Activated CD4-positive, alpha-beta T cell treated with anti-CD3 and anti-CD28 coated beads for 24 hours (primary cell): ENCODE results near the gene LPXN.
"Not testable (repeated sequence)": the region's sequence is repeated elsewhere in the genome, so short reads cannot be mapped to it uniquely, and the experiment has no call there.

Experiments used
- DNase-seq, 2 donors: peaks; one replicate each; pipeline ENCODE4 v3.0.0-alpha.2; 2020; ENCODE audit warnings: low read depth in 2 of 2

The LPXN gene

DNA sequence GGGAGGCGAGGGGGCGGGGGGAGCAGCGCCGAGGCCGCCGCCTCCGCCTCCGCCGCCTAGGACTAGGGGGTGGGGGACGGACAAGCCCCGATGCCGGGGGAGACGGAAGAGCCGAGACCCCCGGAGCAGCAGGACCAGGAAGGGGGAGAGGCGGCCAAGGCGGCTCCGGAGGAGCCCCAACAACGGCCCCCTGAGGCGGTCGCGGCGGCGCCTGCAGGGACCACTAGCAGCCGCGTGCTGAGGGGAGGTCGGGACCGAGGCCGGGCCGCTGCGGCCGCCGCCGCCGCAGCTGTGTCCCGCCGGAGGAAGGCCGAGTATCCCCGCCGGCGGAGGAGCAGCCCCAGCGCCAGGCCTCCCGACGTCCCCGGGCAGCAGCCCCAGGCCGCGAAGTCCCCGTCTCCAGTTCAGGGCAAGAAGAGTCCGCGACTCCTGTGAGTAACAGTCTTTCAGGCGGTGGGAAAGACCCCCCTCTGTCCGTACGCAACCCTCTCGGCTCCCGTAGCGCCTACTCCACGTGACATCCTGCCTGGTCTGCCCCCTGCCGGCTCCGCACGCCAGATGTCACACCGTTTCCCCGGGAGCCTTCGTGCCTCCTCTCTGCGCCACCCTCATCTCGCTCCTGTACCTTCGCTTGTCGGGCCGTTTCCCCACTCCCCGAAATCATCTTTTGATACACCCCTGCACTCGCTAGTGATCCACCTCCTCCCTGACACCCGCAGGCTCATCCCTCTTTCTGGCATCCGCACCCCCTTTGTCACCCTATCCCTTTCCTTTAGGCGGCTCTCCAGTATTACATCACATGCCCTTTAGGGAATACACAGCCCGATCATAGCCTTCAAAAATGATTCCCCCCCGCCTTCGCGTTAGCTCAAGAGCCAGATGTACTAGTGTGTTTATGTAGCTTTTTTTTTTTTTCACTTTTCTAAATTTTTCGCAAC is 3.8 kb upstream of the LPXN start:
- DNase-seq: peak; percentile 77 to 87

DNA sequence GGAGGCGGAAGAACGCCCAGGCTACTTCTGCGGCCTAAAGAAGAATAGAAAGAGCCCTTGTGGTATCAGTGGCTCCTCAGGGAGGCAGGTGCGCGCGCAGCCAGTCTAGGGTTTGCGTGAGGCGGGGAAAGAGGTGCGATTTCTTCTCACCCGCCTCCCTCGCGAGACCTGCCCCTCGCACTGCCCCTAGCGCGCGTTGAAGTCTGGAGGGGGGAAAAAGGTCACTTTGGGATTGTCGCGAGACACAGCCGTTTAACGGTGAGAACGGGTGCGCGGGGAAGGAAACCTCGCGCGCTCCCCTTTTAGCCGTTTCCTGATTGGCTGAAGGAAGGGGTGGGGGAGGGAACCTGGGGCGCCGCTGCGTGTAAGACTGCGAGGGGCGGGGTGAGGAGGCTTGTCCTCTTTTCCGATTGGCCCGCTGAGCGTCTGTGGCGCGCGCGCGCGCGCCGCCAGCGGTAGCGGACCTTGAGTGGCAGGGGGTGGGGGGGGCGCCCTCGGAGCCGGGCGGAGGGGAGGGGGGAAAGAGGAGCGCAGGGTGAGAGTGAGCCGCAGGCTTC is 3.1 kb upstream of the LPXN start, which contains the start of gene ZFP91:
Gene ZFP91 (plus strand): TSS at position 429 of the 557 bp plus-strand sequence. CDS start 219 bp downstream, outside the sequence.
- peak; percentile 91 to 97 for DNase-seq

DNA sequence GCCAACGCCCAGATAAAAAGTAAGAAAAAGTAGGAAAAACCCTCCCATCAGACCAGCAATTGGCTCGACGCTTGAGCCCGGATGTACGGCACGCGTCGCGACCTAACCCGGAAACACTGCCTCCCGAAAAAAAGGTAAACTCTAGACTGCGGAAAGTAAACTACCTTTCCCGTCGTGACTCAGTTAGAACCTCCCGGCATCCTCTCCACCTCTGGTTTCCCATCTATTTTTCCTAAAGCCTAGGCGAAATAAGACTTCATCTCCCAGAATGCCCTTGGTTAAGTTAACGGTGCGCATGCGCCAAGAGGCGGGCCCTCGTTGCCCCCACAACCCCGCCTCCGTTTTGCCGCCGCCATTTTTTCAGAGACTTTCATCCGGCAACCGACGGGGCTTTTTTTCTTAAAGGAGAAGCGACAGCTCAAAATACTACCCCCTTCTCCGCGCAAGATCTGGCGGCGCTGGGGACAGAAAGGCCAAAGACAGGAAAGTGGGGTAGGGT is 2.5 kb upstream of the LPXN start:
- DNase-seq: peak; percentile 83 to 89

DNA sequence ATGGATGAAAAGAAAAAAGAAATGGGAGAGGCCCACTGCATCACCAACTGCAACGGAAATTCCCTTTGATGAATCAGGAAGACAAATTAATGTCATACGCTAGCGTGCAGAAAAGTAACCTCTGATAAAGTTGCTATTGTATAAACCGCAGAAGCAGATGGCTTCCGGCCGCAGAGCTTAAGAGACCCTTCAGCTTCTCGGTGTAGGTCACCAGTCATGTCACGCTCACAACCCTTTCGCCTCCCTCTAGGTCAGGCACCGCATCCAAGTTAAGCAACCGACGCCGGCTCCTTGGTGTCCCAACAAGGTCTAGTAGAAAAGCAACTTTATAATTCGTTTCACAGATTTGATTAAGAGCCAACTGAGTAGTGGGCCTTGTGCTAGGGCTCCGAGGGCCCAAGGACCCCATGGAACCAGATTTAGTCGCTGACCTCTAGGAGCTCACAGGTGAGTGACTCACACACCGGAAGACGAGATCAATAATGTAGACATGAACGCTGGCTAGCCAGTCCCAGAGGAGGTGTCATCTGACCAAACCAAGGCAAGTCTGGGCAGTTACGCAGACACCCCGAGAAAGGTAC is 2.0 kb upstream of the LPXN start:
- peak in 1 of 2 donors; percentile 45 for DNase-seq

DNA sequence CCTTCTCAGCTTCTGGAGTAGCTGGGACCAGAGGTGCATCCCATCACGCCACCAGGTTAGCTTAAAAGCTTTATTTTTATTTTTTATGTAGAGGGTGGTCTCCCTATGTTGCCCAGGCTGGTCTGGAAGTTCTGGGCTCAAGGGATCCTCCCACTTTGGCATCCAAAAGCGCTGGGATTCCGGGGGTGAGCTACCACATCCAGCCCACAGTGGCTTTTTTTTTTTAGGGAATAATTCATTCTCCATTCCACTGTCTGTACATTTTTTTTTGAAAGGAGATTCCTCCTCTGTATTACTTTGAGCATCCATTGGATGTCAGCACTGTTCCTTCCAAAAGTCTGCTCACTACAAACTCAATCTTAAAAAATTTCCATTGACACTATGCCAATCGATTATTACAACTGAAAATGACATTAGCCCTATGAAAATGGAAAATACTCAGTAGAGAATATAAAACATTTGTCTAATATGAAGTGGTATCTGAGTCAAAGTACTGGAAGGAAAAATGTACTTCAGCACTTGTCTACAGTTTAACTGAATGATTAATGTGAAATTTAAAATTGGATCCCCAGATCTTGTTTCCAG is 1.3 kb upstream of the LPXN start:
- DNase-seq: no peak

DNA sequence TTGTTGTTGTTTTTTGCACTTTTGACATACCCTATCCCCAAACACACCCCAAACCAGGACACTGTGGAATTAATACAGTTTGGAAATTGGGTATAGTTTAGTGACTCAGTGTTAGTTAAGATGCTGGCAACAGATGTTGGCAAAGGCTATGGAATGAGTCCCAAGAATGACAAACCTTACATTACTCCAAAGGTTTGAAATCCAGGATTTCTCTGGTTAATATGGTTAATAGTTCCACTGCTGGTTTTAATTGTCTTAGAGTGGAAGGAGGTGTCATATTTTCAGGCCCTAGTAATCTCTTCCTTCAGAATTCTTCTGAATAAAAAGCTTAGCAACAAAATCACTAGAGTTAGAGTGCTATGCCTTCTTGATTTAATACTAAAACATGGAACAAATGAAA is 775 bp downstream of the LPXN start:
- DNase-seq: no peak

DNA sequence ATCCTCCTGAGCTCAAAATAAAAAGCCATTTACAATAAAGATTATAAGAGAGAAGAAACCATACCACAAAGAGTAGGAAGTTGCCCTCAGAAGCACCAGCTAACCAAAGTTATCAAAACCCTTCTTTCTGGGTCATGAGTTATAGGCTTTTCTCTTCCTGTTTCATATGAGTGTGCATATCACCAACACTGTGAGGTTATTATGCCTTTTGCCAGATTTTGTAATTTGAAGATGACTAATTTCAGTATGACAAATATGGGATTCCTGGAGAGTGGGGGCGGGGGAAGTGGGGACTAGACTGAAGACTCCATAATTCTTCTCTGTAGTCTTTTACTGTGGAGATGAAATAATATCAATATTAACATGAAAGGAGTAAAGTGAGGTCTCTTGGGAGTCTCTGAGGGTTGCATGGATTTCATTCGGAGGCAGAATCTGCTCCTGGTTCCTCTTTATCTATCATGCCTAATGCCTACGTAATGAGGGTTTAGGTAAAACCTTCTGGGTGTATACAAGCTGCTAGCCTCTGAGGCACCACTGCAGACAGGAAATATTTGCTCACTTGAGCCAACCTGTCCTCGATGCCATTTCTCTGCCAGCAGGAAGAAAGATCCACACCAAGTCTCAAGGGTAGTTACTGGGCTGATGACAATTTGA is 2.1 kb downstream of the LPXN start:
- peak; percentile 57 to 64 for DNase-seq

DNA sequence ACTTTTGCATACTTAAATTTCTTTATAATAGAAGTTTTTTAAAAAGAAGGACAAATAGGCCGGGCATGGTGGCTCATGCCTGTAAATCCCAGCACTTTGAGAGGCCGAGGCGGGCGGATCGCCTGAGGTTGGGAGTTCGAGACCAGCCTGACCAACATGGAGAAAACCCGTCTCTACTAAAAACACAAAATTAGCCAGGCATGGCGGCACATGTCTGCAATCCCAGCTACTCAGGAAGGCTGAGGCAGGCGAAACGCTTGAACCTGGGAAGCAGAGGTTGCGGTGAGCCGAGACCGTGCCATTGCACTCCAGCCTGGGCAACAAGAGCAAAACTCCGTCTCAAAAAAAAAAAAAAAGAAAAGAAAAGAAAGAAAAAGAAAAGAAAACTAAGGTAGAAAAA is 2.8 kb downstream of the LPXN start:
- DNase-seq: not testable (repeated sequence)

DNA sequence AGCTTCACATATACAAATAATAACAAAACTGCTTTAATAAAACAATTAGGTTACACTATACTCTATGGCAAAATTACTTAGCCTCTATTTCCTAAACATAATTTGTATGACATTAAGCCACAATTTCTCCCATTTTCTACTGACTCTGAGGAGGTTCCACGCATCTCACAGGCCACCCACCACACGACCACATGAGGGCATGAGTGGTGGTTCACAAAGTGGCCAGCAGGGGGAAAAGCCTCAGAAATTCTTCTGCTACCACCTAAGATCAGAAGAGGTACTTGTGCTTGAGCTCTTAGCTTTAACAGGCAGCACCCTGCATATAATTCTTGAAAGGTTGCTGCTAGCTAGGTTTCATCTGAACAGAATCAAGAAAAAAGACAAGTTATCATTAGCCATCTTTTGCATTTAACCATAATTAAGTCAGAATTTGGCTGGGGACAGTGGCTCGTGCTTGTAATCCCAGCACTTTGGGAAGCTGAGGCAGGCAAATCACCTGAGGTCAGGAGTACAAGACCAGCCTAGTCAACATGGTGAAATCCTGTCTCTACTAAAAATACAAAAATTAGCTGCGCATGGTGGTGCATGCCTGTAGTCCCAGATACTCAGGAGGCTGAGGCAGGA is 7.7 kb downstream of the LPXN start:
- DNase-seq: peak; percentile 59 to 64

DNA sequence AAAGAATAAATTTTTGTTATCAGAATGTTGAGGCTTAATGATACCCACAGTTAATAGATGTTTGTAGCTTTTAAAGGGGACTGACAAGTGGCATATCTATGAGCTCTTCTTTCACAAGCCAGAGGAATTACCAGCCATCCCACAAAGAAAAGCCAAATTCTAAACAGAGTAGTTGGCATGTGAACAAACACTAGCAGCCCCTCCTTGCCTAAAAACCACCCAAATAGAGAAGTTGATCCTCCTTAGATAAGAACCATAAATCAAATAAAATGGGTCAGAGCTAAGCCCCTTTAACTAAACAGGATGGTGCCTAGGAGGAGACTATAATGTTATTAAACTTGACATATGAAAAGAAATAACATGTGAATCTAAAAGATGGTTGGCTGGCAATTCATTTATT is 11.4 kb downstream of the LPXN start:
- DNase-seq: no peak

DNA sequence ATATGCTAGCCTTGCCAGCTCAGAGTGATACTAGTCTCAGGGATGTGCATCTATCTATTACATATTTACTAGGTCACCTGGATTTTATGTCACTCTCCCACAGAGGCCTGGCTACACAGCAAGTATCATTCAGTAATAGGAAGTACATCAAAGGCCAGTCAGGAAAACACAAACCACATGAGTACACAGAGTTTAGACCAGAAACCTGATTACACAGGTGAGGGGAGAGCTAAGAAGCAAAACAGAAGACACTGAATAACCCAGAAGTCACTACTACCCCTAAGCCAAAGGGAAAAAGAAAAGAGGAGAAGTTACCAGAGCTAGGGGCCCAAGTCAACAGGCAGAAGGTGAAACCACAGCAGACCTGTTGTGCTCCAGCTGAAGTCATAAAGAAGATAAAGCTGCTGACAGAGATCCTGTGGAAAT is 13.3 kb downstream of the LPXN start:
- DNase-seq: no peak

DNA sequence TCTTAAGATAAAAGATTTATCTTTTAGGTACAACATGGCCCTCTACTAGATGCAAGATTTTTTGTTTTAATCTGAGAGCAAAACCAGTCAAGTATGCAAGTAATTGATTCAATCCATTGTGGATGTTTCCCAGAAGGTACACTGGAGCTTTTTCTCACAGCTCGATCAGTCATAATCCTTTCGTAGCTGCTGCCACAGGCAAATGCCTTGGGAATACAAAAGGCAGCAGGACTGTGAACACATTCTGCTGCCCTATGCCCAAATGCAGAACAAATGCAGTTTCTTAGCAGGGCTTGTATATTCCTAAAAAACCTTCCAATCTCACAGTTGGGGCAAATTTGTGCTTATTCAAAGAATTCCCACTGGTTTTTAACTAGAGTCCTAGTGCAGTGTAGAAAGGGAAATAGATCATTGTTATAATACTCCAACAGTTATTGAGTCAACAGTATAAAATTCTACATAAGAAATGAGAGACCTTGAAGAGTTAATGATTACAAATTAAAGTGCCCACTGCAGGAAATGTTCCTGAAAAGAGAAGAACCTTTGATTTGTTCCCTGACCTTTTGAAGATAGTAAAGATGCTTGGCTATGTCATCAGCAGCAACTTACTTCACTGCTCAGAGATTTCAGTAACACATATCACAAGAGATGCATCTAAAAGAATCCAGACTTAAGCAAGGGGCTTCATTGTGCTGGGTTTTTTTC is 14.1 kb downstream of the LPXN start:
- DNase-seq: no peak

DNA sequence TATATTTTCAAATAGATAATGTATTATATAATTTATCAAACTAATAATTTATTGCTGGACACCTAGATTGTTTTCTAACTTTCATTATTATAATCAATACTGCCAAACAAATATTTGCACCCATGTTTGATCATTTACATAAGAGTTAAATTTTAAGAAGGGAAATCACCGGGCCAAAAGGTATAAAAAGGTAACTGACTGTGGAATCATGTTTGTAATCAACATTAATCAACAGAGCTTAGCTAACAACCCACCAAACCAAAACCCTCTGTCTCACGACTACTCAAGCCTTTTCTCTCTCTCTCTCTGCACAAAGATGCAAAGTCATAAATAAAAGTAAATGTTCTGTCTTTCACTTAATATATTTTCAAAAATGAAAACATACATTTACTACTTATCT is 14.8 kb downstream of the LPXN start:
- no peak for DNase-seq

DNA sequence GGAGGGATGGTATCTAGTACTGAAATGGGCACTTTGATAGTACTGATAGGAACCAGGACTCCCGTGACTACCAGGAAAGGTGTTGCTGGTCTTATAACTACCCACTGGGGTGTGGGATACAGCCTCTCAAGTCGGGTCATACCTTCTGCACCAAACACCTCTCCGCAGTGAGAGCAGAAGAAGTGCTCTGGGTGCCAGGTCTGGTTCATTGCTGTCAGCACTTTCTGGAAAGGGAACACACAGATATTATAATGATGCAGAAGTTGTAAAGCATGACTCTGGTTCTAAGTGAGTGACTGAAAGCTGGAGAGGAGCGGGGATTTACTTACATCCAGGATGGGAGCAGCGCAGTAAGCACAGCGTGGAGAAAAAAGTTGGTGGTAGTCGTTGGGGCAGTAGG is 26.0 kb downstream of the LPXN start:
- no peak for DNase-seq

DNA sequence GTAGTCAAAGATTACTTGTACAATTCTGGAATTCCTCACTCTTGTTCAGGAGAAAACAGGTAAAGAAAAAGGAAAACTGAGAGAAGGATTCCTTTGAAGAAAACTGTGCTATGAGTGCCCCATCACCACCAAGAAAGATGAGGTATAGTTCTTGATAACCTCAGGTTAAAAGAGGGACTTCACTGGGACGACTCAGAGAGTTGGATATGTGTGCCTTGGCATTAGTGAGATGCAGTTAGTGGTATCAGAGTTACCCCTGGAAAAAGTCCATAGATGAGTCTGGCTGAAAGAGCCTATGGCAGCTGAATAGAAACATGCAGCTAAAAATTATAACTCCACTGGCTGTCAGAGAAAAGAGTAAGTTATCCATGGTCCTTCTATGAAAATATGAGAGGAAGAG is 28.8 kb downstream of the LPXN start:
- DNase-seq: no peak

DNA sequence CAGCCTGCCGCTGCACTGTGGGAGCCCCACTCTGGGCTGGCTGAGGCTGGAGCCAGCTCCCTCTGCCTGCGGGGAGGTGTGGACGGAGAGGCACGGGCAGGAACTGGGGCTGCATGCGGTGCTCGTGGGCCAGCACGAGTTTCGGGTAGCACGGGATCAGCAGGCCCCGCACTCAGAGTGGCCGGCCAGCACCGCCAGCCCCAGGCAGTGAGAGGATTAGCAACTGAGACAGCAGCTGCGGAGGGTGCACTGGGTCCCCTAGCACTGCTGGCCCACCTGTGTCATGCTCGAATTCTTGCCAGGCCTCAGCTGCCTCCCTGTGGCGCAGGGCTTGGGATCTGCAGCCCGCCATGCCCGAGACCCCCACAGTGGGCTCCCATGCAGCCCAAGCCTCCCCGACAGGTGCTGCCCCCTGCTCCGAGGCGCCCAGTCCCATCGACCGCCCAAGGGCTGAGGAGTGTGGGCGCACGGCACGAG is 43.8 kb downstream of the LPXN start:
- no peak for DNase-seq

DNA sequence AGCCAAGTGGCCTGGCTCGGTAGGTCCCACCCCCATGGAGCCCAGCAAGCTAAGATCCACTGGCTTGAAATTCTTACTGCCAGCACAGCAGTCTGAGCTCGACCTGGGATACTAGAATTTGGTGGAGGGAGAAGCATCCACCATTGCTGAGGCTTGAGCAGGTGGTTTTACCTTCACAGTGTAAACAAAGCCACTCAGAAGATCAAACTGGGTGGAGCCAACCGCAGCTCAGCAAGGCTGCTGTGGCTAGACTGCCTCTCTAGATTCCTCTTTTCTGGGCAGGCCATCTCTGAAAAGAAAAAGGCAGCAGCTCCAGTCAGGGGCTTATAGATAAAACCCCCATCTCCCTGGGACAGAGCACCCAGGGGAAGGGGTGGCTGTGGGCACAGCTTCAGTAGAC is 45.4 kb downstream of the LPXN start:
- DNase-seq: no peak

DNA sequence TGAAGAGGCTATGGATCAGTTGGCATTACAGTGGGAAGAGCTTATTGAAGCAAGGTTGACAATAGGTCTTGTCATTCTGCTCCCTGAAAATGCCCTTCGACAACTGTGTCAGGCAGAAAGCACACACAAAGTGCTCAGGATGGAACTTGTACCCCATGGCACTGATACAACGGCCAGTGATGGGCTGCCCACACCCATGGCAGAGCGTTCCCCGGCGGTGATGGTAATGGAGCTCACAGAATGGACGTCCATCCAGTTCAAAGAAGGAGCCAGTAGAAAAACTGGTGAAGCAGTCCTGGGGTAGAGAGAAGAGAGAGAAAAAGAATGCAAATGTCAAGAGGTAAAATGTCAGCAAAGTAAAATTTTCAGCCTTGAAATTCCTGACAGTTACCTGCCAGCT is 48.2 kb downstream of the LPXN start:
- no peak for DNase-seq

DNA sequence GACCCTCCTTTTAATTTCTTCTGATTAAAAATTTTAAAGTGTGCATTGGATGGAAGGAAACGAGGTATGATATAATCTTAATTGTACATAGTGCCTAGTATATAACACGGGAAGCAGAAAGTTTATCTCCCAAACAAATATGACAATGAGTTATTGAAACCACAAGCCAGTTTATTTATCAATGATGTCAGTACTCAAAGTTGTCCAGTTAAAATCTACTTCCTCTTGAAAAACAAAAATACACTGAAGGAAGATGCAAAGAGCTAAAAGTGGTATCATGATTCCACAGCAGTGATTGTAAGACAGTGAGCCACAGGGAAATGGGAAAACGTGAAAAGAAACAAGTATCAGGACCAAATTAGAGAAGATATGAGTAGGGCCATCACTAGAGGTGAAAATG is 48.9 kb downstream of the LPXN start:
- no peak for DNase-seq

DNA sequence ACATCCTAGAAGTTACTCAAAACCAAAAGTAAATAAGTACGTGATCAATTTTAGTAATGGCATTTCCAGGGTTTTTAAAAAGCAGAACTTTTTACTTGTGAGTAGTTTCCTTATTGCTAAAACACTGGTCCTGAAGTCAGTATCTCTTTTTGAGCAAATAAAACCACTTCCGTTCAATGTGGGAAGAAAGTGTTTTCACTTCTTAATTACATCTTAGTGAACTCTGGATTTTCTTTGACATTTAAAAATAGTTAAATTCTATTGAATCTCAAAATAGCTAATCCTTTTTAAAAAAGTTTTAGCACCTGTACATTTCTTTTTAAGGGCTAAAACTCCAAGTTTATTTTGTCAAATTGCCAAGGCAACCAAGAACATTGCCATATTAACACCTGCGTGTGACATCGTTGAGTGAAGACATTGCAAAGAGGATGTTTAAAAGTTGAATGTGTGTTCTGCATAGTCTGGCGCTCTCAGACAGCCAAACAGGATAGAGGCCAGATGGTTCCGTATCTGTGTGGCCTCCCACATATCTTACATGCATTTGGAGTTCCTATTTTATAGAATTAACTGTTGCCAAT is 50.5 kb downstream of the LPXN start:
- no peak for DNase-seq
